Activated CD8-positive, alpha-beta memory T cell treated with anti-CD3 and anti-CD28 coated beads for 4 hours (primary cell): ENCODE results near the gene SYP.
"Not testable (repeated sequence)": the region's sequence is repeated elsewhere in the genome, so short reads cannot be mapped to it uniquely, and the experiment has no call there.

Experiments used
- DNase-seq, 2 donors: peaks; one replicate each; pipeline ENCODE4 v3.0.0-alpha.2; 2020; ENCODE audit warnings: low read depth in 2 of 2

The SYP gene

DNA sequence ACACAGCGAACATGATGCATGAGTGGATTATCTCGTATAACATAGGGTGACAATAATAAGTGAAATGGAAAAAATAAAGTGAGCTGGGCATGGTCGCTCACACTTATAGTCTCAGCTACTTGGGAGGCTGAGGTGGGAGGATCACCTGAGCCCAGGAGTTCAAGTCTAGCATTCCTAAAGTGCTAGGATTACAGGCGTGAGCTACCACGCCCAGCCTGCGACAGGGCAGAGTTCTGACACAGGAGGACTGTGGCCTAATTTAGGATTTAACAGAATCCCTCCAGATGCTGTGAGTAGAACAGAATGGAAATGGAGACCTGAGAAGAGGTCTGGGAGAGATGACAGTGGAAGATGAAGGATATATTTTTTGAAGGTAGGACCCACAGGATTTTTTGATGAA lies 10.4 kb downstream of the SYP start:
- DNase-seq, result no peak

DNA sequence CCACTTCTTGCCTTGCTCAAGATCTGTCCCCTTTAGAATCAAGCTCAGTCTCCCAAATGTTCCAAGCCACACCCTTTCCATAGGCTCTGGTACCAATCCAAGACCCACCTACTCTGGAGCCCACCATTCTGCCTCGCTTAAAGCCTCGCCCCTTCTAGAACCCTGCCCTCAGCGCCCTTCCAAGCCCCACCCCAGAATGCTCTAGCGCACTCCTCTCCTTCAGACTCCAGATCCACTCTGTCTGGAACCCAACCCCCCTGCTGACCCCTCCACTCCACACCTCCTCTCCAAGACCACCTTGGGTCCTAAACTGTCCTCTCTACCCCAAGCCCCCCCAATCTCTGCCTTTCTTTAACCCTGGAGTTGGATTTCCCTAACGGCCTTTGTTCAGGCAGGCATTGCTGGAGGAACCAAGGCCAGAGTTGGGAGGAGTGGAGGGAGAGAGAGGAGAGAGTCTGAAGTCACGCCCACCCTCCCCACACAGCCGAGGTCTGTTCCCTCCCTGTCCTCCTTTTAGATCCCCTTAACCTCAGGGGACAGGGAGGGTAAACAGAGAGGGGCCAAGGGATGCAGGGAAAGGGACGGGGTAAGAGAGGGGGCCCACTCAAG lies 11.4 kb downstream of the SYP start:
- DNase-seq, result no peak

DNA sequence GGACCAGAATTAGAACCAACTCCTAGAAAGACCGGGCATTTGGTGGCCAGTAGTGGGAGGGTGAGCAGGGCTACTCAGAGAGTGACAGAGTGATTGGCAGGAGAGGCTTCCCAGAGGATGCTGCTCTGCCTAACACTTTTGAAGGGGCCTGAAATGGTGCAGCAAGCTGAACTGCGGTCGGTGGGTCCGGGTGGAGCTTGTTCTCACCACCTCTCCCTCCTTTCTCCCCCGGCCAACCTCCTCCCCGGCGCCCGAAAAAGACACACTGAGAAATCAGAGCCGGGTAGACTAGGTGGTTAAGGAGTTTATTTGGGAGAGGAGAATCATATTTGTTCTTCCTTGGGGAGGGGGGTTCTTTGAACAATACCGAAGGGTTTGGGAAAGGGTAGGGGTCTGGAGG lies 12.5 kb downstream of the SYP start:
- no peak for DNase-seq

DNA sequence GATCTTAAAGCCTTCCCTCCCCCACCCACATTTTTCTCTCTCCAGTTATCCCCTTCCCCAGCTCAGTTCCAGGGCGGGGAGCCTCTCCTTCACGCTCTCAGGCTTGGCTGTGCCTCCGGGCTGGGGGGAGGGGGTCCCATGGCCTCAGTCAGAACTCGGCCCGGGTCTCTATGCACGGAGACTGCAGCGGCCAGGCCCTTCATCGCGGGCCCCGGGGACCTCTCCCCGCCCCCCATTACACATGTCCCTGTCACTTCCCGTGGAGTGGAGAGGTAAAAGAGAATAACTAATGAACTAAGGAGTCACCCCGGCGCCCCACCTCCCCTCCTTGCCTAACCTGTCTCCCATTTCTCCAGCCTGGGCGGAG lies 13.0 kb downstream of the SYP start:
- DNase-seq, result no peak

DNA sequence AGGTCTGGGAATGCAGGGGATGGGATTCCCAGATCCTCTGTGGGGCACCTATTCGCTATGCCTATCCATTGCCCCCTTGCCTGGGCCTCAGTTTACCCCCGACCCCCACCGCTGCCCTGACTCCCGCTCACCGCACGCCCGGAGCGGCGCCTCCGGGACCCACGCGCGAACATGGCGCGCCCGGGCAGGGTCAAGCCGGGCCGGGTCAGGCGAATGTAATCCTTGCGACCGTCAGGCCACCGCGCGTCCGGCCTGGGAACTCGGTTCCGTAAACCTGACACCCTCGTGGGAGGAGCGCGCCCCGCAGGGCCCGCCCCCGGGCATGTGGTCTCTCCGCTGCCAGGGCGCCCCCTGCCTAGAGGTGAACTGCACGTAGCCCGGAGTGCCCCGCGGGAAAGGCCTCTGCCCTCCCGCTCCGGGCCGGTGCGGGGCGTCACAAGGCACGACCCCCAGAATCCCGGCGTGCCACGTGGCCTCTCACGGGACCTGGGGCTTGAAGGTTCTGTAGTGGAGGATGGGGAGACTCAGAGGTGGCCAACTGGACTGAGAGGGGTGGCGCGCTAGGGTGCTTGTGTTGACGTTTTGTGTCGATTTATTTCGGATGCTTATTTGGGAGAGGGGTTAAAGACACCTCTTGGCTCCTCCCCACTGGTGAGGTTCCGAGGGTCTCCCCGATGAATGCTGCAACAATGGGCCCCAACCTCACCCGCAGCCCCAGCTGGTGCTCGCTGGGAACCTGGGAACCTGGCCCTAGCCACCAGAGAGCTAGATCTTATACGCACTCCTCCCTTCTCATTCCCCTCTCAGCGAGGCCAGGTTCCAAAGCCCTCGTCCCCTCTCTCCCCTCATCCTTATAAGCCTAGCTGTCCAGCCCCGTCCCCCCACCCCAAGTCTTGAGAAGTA lies 13.6 kb downstream of the SYP start, which contains the start of gene PRICKLE3:
Gene PRICKLE3, minus strand, starts transcription at position 249 of the 903 bp plus-strand sequence. Its CDS starts 76 bp downstream, at position 173.
- peak in 1 of 2 donors; percentile 41 for DNase-seq

DNA sequence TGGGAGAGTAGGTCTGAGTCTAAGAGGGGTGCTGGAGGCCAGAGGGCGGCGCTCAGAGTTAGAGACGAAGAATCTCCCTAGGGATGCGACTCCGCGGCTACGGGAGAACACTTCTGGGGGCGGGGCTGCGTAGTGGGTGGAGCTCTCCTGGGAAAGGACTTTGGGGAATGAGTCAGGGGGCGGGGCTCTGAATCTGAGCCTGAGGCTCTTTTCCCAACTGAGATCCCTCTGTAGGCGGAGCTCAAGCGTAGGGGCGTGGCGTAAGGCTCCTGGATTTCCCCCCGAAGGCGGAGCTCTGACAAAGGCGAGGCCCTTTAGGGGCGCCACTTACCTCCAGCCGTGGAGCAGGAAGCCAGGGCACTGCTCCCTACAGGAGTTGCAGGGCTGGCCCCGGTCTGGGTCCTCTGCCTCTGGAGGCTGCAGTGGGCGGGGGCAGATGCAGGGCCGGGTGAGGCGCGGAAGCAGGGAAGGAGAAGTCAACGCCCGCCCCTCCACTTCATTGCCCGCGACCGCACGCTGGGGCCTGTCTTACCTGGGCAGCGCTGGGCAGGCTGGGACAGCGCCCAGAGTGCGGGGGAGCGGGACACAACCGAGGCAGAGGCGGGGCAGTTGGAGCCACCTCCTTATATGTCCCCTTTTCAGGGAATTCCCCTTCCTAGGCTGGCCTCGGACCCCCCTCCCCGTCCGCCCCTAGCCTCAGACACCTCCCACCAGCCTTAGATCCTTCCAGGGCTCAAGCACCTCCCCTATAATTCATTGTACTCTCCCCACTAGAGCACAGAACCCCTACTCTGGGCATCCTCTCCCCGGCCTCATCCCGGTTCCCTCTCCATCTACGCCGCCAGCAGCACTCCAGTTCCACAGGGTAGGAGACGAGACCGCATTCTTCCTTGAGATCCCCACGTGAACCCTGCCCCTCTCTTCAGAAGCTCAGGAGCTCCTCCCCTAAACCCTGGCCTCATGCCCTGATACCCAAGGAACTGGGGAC lies 15.4 kb downstream of the SYP start:
- DNase-seq, result no peak

DNA sequence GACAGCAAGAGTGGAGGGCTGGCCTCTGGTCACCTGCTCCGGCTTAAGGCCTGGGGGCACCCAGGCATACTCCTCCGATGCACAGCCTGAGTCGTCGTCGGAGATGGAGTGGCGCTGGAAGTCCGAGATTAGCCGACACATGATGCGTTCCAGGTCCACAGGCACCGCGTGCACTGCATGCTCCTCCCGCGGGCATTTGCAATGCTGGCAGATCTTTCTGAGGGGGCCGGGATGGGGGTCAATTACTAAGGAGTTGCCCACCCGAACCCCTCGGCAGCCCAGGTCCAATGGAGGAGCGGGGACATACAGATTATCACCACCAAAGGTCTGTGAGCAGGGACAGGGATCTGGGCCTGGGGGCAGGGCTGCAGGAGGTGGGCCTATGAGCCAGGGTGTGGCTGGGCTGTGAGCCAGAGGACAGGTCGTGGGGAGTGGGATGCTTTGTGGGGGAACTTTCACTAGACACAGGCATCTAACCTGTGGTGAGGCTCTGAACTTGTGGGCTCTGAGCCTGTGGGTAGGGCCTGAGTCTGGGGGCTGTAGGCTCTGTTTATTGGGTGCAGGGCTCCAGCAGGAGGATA lies 16.2 kb downstream of the SYP start:
- DNase-seq, result no peak

DNA sequence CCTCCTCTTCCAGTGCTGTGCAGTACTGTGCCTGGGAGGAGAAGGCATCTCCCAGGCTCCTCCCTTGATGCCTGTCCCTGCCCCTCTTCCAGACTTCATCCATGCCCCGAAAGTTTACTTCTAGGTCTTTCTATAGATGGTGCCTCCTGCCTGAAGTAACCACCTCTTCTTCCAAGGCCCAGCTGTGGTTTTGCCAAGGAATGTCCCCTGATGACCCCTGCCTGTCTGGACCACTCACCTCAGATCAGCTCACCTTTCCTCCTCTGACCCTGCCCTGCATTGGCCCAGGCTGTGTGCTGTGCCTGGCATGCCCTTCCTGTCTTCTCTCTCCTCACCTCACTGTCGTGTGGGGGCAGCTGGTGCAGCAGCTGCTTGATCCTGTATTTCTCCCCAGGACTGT lies 20.6 kb downstream of the SYP start:
- no peak for DNase-seq

DNA sequence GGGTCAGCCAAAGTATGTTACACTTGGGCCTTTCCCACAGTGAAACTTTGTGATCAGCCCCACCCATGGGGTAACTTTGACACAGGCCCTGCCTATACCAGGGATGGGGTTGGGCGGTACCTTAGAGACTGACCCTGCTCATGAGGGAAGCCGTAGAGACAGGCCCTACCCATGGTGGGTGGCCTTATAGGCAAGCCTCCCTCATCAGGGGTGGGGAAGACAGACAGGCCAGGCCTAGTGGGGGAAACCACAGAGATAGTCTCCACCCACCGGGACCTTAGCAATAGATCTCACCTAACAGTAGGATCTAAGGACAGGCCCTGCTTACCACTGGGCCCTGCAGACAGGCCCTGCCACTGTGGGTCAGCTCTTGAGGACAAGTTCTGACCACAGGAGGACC lies 21.5 kb downstream of the SYP start:
- no peak for DNase-seq

DNA sequence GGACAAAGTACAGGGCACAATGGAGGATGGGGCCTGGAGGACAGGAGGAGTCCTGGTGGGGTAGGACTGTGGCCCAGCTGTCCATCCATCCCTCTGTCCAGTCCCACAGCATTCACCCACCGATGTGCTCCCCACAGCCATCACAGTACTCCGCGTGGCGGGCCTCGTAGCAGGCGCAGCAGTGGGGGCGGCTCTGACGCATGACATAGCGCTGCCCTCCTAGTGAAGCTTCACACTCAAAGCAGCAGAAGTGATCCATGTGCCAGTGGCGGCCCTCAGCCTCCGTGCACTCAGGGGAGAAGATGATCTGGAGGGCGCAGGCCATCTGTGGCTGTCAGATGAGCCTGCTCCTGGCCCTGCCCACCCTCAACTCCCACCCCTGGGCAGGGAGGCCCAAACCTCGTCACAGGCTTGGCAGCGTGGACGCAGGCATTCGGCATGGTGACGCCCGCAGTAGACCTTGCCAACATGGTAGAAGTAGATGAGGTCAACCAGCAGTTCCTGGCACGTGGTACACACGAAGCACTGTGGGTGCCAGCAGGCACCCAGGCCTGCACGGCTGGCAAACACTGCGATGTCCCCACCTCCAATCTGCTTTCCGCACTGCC lies 22.0 kb downstream of the SYP start:
- DNase-seq, result no peak

DNA sequence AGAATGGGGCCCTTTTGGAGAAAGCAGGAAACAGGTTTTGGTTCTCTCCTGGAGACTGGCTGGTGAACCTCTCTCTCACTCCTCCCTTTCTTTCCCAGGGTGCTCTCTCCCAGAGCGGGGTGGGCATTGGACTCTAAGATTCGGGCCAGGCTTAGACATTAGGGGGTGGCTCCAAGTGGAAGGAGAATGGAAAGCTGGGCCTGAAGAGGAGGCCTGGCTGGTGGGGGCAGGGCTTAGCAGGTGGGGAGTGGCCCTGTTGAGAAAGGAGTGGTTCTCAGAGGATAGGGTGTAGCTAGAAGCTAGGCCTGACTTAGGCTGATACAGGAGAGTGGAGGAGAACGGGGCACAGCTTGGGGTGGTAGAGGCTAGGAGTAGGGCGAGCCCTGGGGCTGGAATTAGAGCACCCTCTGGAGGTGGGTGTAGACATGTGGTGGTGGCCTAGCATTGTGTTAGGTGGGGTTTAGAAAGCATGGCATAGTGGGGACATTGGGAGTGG lies 22.6 kb downstream of the SYP start:
- DNase-seq, result no peak

DNA sequence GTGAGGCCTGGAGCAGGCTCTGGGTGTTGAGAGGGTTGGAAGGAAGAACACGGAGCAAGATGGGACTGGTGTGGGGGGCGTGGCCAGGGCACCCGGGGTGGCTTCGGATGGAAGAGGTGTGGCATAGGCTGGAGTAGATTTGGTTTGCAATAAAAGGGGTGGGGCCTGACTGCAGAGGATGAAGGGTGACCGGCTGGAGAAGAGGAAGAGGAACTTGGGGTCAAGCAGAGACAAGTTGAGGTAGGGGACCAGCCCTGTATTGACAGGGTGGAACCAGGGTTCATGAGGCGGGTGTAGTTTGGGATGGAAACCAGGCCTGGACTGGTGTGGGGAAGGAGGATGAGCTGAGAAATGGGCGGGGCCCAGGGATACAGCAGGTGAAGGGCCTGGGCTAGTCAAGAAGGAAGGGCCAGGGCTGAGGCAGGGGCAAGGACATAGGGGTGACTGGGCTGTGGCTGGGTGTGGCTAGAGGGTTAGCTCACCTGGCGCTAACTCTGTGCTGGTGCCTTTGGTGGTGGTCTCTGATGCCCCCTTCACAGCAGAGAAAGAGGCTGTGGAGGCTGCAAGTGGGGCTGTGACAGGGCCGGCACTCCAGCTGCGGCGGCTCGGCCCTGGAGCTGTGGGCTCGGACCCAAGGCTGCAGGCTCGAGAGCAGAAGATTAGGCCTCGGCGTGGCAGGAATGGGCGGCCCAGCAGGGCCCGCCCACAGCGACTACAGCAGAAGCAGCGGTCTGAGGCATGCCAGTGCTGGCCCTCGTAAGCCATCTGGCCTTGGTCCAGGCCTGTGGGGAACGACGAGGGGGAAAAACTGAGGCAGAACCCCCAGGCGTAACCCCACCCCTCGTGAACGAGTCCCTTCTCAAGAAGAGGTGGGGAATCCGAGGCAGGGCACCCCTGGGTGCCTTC lies 23.3 kb downstream of the SYP start:
- DNase-seq, result no peak

DNA sequence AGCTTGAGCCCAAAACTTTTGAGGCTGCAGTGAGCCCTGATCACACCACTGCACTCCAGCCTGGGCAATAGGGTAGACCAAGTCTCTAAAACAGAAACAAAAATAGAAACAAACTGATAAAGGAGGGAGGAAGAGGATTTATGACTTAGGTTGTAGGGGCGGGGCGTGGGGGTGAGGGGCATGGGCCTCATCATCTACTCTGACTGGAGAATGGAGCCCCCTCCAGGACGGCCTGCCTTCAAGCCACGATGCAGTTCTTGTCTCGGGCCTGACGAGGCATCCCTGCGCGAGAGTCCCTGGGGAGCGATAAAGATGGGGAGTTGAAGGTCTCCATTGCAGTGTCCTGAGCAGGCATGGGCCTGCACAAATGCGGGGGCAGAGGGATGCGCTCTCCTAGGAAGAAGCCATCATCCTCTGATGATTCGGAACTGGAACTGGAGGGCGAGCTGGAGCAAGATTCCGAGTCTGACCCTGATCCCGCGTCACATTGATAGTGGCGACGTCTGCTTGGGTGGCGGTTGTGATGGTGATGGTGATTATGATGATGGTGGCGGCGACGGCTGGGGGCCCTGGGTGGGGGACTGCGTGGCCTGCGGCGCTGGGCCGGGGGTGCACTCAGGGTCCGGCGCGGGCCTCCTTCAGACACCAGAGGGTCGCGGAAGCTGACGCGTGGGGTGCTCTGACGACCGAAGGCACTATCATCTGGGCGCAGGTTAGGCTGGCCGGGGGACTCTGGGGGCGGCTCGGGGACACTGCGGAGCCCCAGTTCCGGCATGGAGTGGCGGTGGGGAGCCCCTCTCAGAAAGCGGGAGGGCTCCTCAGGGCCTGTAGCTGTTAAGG lies 24.3 kb downstream of the SYP start:
- DNase-seq, result no peak

DNA sequence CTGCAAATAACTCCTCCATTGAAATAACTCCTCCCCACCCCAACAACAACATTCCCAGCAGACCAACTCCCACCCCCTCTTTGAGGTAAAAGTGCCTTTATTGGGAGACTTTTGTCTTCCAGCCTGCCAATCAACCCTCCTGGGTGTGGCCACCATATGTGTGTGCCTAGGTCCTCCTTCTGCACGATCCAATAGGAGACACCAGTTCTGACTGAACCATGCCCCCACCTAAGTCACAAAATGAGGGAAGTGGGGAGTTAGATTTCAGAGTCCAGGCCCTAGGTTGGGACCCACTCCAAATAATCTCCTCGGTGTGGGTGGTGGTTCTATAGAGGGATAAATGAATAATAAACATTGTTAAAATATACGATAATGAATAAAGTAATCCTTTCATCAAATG lies 25.3 kb downstream of the SYP start:
- no peak for DNase-seq

DNA sequence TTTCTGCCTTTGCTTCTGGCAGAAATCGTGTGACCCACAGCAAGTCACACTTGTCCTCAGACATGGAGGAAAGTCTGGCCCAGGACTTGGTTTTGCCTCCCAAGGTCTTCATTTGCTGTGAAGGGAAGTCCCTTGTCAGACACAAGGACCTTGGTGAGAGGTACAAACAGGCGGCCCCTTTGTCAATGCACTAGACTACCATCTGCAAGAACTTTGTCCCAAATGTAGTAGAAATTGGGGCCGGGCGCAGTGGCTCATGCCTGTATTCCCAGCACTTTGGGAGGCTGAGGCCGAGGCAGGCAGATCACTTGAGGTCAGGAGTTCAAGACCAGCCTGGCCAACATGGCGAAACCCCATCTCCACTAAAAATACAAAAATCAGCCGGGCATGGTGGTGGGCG lies 26.4 kb downstream of the SYP start:
- not testable (repeated sequence) for DNase-seq

DNA sequence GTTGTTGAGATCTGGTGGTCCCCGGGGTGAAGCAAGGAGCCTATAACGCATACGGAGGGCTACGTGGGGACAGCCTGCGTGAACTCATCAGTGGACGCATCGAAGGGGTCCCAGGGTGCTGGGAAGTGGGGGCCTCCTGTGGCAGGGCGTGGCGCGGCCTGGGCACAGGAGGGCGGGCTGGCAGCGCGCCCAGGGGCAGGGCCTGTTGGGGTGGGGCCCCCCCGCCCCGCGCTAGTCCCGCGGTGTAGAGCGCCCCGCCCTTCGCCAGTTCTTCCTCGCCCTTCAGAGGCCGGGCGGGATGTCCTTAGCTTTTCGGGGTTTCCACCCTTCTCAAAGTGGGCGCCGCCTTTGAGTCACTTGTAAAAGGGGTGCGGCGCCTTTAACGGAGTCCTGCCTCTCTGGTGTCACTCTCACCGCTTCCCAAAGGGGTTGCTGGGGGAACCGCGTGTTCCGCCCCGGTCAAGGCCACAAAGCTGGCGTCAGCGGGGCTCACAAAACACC lies 27.7 kb downstream of the SYP start:
- peak; percentile 39 to 43 for DNase-seq

DNA sequence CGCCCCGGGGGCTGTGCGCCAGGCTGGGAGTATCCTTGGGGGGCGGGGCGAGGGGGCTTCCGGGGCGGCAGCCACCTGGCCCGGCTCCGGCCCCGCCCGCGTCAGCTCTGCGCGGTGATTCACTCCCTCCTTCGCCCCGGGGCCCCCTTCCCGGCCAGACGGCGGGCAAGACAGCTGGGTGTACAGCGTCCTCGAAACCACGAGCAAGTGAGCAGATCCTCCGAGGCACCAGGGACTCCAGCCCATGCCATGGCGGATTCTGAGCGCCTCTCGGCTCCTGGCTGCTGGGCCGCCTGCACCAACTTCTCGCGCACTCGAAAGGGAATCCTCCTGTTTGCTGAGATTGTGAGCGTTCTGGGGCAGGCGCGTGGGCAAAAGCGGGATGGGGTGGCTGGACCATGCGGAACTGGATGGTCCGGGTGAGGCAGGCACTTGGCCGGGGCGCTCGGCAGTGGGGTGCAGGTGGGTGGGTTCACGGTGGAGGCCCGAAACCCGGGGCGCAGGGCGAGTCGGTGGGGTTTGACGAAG lies 28.2 kb downstream of the SYP start, which contains the start of gene PLP2:
Gene PLP2, plus strand, starts transcription at position 147 of the 528 bp plus-strand sequence. Its CDS starts 103 bp downstream, at position 250.
- peak; percentile 44 to 46 for DNase-seq

DNA sequence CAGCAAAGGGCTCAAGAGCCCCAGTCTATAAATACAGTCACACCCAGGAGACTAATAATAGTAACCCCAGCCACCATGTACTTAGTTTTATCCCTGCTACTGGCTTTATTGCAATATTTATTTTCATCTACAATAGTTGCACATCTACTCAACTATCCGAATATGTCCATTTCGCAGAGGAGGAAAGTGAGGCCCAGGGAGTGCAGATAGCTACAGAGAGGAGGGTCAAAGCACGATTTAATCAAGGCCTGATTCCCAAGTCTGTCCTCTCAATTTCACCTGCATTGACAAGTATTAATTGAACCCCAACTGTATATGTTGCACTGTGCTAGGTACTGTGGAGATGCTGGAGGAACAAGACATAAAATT lies 32.3 kb downstream of the SYP start:
- no peak for DNase-seq
